Thoracic aorta (tissue), 2 donors: ENCODE results near the gene RNF144A. TPM values are rescaled to one million over a fixed set of nuclear protein-coding genes. Genes with fewer than 3 reads are reported as not detected.

Experiments
- ATAC-seq: fragments of 150-250 bp; one replicate; pipeline ENCODE4 v1.8.0; 2017; ENCODE audit warnings: low read depth; ENCODE audit not compliant: insufficient number of reproducible peaks, low FRiP score
- DNase-seq: peaks from one replicate; pipeline ENCODE4 v3.0.0-alpha.2; 2020; ENCODE audit warnings: low spot score
- H3K27ac ChIP-seq, 2 donors: fragments of 200-600 bp; sonication (generic); 1 replicate in 1 of 2; 2 replicates in 1 of 2; pipeline ENCODE4 v1.5.1; 2016; ENCODE audit warnings: mild to moderate bottlenecking in 2 of 2, moderate library complexity in 2 of 2
- H3K27me3 ChIP-seq: fragments of 200-600 bp; sonication (generic); replicated peaks from 2 replicates; pipeline ENCODE4 v1.6.0; 2016; ENCODE audit warnings: mild to moderate bottlenecking; ENCODE audit not compliant: insufficient read depth
- H3K36me3 ChIP-seq: fragments of 200-600 bp; sonication (generic); one replicate; pipeline ENCODE4 v1.5.1; 2016
- H3K4me1 ChIP-seq, 2 donors: fragments of 200-600 bp; sonication (generic); 1 replicate in 1 of 2; 2 replicates in 1 of 2; pipeline versions ENCODE4 v1.5.1 to v1.6.0; 2016; ENCODE audit warnings: low read depth in 2 of 2, mild to moderate bottlenecking in 1 of 2; ENCODE audit not compliant: control insufficient read depth in 1 of 2
- H3K4me3 ChIP-seq: fragments of 200-600 bp; sonication (generic); 2 replicates; pipeline ENCODE4 v1.5.1; 2016; ENCODE audit warnings: mild to moderate bottlenecking
- H3K9me3 ChIP-seq: fragments of 200-600 bp; sonication (generic); 2 replicates; pipeline ENCODE4 v1.5.1; 2016
- CTCF ChIP-seq: fragments of 200-600 bp; sonication (generic); IDR thresholded peaks from one replicate; pipeline ENCODE4 v1.5.1; 2019; ENCODE audit warnings: antibody characterized with exemption
- total RNA-seq, 2 donors: library from RNA; depleted of rRNA; stranded (reverse); fragments of >200 nt; gene quantifications; one replicate each; pipeline versions ENCODE4 v1.1.0 to v1.2.3, GENCODE V29; 2016

RNF144A gene
- total RNA-seq, 2 donors from 2014 or later = 3.4 to 6.2 TPM

GRCh38 chr2:6943971-6944370 lies 26.8 kb downstream of the RNF144A start:
- no peaks in the 10 kb centered on the region for H3K9me3 ChIP-seq
- no peak for ATAC-seq
- DNase-seq = no peak
- no peaks in the 10 kb centered on the region for H3K27me3 ChIP-seq
- H3K27ac ChIP-seq = no peak overlapping the region
- H3K4me3 ChIP-seq = no peak overlapping the region
- H3K36me3 ChIP-seq = no peaks in the 10 kb centered on the region
- H3K4me1 ChIP-seq = peaks cover 3 to 6% of the 10 kb centered on the region in 2 donors
- TF ChIP-seq CTCF = no peak

GRCh38 chr2:6944555-6944954 lies 27.3 kb downstream of the RNF144A start:
- ATAC-seq = no peak

GRCh38 chr2:6945087-6945813 lies 28.0 kb downstream of the RNF144A start:
- no peaks in the 10 kb centered on the region for H3K36me3 ChIP-seq
- TF ChIP-seq CTCF = no peak
- DNase-seq = no peak
- ATAC-seq = no peak
- no peak overlapping the region for H3K27ac ChIP-seq
- no peaks in the 10 kb centered on the region for H3K27me3 ChIP-seq
- no peak overlapping the region for H3K4me3 ChIP-seq
- peaks cover 3 to 6% of the 10 kb centered on the region in 2 donors for H3K4me1 ChIP-seq
- no peaks in the 10 kb centered on the region for H3K9me3 ChIP-seq

More at GRCh38 chr2:6944555-6944954, 27.3 kb downstream of the RNF144A start:
- Histone ChIP-seq H3K36me3 (no peaks in the 10 kb centered on the region), H3K9me3 (no peaks in the 10 kb centered on the region), H3K27me3 (no peaks in the 10 kb centered on the region), H3K4me1 (peaks cover 3 to 6% of the 10 kb centered on the region in 2 donors), H3K4me3 (no peak overlapping the region), H3K27ac (no peak overlapping the region)
- no peak for DNase-seq
- TF ChIP-seq CTCF = no peak

- DNase-seq (no peak), ATAC-seq (no peak)
- no peak overlapping the region for H3K4me3 ChIP-seq
- TF ChIP-seq CTCF = no peak
- no peaks in the 10 kb centered on the region for H3K9me3 ChIP-seq
- peaks cover 3 to 6% of the 10 kb centered on the region in 2 donors for H3K4me1 ChIP-seq
- no peak overlapping the region for H3K27ac ChIP-seq
- no peaks in the 10 kb centered on the region for H3K27me3 ChIP-seq
- H3K36me3 ChIP-seq = no peaks in the 10 kb centered on the region
Observed at GRCh38 chr2:6945821-6946220, 28.6 kb downstream of the RNF144A start.

GRCh38 chr2:6946722-6947121 lies 29.5 kb downstream of the RNF144A start:
- DNase-seq (no peak), ATAC-seq (no peak)
- no peak for TF ChIP-seq CTCF
- Histone ChIP-seq H3K27ac (no peak overlapping the region), H3K9me3 (no peaks in the 10 kb centered on the region), H3K36me3 (no peaks in the 10 kb centered on the region), H3K4me1 (peaks cover 3 to 6% of the 10 kb centered on the region in 2 donors), H3K27me3 (no peaks in the 10 kb centered on the region), H3K4me3 (no peak overlapping the region)
